Body of pancreas (tissue), 4 donors: ENCODE data around the gene GCFC2.

ENCODE experiments used
- POLR2A ChIP-seq, 3 donors: fragments of 450-650 bp; IDR thresholded peaks; one replicate each; pipeline ENCODE4 v1.6.1; 2016; ENCODE audit warnings: antibody characterized with exemption in 3 of 3, mild to moderate bottlenecking in 2 of 3
- TF ChIP-seq, protein P1 (sequence below), 7 experiments: fragments of 450-650 bp in 4 of 7; fragments of 200-600 bp in 3 of 7; sonication (generic) in 3 of 7; IDR thresholded peaks; one replicate each; pipeline ENCODE4 v1.5.1; 2016 to 2019; ENCODE audit warnings: antibody characterized with exemption in 7 of 7

DNA sequence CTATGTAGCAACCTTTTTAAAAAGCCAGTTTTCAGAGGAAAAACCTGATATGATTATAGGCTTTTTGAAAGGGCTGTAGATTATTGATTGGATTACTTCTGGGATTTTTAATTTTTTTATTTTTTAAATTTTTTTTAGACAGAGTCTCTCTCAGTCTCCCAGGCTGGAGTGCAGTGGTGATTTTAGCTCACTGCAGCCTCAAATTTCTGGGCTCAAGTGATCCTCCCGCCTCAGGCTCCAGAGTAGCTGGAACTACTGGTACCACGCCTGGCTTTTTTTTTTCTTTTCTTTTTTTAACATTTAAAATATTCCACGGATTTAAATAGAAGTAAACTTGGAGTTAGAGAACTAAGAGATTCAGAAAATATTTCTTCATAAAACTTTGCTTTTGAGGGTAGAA, 62.9 kb downstream of the GCFC2 start:
- TF ChIP-seq, protein P1, sequence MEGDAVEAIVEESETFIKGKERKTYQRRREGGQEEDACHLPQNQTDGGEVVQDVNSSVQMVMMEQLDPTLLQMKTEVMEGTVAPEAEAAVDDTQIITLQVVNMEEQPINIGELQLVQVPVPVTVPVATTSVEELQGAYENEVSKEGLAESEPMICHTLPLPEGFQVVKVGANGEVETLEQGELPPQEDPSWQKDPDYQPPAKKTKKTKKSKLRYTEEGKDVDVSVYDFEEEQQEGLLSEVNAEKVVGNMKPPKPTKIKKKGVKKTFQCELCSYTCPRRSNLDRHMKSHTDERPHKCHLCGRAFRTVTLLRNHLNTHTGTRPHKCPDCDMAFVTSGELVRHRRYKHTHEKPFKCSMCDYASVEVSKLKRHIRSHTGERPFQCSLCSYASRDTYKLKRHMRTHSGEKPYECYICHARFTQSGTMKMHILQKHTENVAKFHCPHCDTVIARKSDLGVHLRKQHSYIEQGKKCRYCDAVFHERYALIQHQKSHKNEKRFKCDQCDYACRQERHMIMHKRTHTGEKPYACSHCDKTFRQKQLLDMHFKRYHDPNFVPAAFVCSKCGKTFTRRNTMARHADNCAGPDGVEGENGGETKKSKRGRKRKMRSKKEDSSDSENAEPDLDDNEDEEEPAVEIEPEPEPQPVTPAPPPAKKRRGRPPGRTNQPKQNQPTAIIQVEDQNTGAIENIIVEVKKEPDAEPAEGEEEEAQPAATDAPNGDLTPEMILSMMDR (IDR thresholded peaks at IDR 0.05): no peak
- no peak for TF ChIP-seq POLR2A (IDR thresholded peaks at IDR 0.05)
